NCI-H2171 (cell line): Measurements from ENCODE around the gene ROR2.

Experiments used
- DNase-seq: peaks from one replicate; lab custom pipeline; 2025; lab: John Stamatoyannopoulos, UW

ROR2 gene

GRCh38 chr9:91515074-91515687 is 434.8 kb downstream of the ROR2 start:
- no peak for DNase-seq
